GM18526 (cell line): Measurements from ENCODE around the gene PLA2G2A.

Experiments
- POLR2A ChIP-seq: IDR thresholded peaks from 3 replicates; pipeline ENCODE4 v1.6.1; 2011; ENCODE audit not compliant: insufficient read length; ENCODE audit errors: extremely low read depth

Gene PLA2G2A

GRCh38 chr1:19946331-19946751 lies 33.1 kb downstream of the PLA2G2A start:
- TF ChIP-seq POLR2A = no peak

GRCh38 chr1:19945914-19946313 lies 33.5 kb downstream of the PLA2G2A start:
- no peak for TF ChIP-seq POLR2A

GRCh38 chr1:19942657-19943056 lies 36.8 kb downstream of the PLA2G2A start:
- no peak for TF ChIP-seq POLR2A

GRCh38 chr1:19942088-19942487 lies 37.3 kb downstream of the PLA2G2A start:
- TF ChIP-seq POLR2A = no peak

- TF ChIP-seq POLR2A = no peak
Observed at GRCh38 chr1:19941206-19941568, 38.2 kb downstream of the PLA2G2A start.

- no peak for TF ChIP-seq POLR2A
Observed at GRCh38 chr1:19940486-19941205, 38.8 kb downstream of the PLA2G2A start.

GRCh38 chr1:19938472-19938871 lies 40.9 kb downstream of the PLA2G2A start:
- no peak for TF ChIP-seq POLR2A

- TF ChIP-seq POLR2A = no peak
Observed at GRCh38 chr1:19936061-19936750, 43.2 kb downstream of the PLA2G2A start.

GRCh38 chr1:19934336-19934735 lies 45.1 kb downstream of the PLA2G2A start:
- no peak for TF ChIP-seq POLR2A

- no peak for TF ChIP-seq POLR2A
Observed at GRCh38 chr1:19932866-19933265, 46.6 kb downstream of the PLA2G2A start.

GRCh38 chr1:19926296-19927129 lies 52.9 kb downstream of the PLA2G2A start:
- no peak for TF ChIP-seq POLR2A
